HG03342 (cell line): Measurements from ENCODE around the gene TESPA1.
"Not testable (repeated sequence)": the region's sequence is repeated elsewhere in the genome, so short reads cannot be mapped to it uniquely, and the experiment has no call there.

Experiments used
- ATAC-seq: cut with Tn5 transposase; IDR thresholded peaks from one replicate; pipeline ENCODE4 v1.9.1; 2021; ENCODE audit warnings: mild to moderate bottlenecking, moderate library complexity; ENCODE audit not compliant: unreplicated experiment

TESPA1 gene

DNA sequence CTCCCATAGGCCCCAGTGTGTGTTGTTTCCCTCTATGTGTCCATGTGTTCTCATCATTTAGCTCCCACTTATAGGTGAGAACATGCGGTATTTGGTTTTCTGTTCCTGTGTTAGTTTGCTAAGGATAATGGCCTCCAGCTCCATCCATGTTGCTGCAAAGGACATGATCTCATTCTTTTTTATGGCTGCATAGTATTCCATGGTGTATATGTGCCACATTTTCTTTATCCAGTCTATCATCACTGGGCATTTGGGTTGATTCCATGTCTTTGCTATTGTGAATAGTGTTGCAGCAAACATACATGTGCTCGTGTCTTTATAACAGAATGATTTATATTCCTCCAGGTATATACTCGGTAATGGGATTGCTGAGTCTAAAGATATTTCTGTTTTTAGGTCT lies 2.2 kb upstream of the TESPA1 start:
- ATAC-seq, result not testable (repeated sequence)

DNA sequence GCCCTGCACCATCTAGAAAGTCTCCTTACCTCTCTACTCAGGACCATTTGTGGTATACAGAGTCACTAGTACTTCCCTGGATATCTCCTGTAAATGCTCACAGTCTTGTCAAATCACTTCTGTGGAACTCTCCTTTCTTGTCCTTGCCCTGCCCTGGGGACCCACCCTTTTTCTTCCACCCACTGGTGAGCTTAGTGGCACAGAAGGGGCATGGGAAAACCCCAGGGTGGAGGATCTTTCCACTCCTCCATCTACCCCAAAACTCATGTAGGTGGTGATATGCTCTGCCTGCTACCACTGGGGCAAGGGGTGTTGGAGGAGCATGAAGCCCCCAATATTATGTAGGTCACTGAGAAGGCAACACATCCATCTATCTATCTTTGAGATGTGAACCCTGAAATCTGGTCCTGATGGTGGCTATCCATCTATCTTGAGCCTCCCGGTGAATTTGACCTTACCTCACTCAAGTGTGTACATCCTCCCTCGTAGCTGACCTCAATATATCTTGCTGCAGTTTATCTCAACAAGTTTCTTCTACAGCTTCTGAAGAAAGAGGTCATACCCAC lies 943 bp downstream of the TESPA1 start:
- no peak for ATAC-seq

DNA sequence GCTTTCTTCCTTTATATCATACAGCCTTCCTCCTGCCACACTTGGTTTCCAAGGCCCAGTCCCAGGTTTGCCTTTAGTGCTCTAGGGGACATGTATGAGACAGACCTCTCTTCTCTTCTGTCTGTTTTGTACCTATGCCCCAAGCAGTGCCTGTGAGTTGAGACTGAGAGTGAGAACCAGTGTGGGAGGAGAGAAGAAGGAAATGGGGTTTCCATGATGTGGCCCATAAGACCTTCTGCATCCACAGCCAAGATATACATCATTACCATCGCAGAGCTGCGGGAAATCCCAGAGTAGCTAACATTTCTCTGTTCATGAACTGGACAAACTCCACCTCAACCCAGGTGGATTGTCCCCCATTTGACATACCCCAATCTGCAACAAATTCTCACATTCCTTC lies 2.8 kb downstream of the TESPA1 start:
- ATAC-seq, result no peak

DNA sequence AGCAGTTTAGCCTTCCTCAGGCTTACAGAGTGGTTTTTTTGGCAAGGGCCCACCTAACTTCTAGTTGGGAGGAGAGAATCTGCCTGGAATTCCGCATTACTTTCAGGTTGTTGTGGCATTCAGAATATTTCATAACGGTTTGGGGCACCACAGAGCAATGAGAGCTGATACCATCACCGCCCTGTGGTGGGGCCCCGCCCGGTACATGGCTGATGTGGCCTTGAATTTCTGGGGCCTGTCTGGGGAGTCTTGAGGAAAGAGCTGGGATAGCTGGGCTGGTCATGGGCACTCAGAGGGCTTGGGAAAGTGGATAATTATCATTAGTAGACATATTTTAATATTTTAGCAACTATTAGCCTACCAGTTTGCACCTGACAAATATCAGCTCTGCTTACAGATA lies 4.2 kb downstream of the TESPA1 start:
- ATAC-seq, result no peak

DNA sequence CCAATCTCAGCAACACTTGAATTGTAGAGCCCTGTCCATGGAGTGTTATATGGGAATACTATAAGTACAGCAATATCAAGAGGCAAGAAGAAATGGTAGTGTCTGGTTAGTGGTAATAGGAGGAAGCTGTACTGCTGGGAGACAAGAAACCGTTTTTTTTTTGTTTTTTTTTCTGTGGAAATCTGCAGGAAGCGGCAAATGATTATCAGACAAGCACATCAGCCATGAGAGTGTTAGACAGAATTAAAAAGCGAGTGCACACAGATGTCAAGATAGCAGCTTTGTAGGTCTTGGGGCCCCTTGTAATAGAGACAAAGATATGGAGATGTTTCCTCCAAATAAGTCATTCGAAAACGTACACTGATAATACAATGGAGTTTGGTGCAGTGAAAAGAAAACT lies 6.7 kb downstream of the TESPA1 start:
- no peak for ATAC-seq

DNA sequence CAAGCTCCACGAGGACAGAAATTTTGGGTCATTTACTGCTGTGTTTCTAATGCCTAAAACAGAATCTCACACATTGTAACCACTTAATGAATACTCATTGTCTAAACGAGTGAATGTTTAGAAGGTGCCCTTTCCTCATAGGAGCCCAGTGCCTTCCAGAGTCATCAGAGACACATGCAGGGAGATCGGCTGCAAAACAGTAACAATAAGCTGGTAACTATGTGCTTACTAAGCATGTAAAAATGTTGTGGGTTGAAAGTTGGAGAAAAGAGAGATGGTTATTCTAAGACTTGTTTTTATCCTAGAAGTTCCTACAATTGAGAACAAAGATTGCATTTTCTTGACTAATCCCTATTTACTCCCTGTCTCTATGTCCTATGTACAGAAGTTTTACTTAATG lies 7.4 kb downstream of the TESPA1 start:
- ATAC-seq, result no peak

DNA sequence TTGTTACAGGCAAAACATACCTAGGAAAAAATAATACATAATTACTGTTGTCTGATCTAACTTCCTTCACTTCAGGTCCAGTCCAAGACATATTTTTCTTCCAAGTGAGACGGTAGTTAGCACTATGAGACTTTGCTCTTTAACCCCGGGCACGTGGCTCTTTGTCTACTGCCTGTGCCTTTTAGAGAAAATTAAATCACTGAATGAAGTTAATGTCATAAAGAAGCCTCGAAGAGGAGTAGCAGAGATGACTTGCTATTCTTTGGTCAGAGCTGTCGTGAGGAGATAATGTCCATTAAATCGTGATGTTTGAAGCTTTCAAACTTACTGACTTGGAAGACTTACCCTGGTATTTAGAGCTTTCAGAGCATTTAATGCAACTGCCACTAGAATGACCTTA lies 8.7 kb downstream of the TESPA1 start:
- ATAC-seq, result no peak

DNA sequence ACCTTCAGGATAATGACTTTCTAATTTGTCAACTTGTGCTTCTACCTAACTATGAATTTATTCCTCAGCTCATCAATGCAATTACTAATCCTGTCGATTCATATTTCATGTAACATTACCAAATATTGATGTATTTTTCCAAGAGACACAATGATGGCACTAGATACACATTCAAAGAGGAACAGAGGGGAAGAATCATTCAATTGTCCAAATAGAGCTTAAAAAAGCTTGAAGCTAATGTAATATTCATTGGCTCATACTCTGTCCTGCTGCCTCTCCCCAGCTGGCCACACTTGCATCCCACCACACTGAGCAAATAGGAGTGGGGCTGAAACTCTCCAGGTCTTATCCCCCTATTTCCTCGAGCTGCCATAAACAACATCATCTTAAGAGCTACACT lies 9.3 kb downstream of the TESPA1 start:
- ATAC-seq, result no peak

DNA sequence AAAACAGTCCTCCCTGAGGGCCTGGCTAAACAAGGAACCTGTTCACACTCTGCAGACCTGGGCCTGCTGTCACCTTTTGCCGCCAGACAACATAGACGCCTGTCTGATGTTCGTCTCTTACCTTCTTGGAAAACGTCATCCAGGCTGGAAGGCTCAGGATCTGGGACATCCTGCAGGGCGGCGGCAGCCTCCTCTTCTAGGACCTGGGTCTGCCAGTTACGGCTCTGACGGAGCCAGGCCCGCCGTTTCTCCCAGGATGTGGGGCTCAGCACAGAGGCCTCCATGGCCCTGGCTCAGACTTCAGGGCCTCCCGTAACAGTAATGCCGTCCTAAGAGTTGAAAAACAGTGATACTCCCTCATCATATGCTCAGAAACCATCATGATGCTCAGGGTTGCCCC lies 10.3 kb downstream of the TESPA1 start:
- no peak for ATAC-seq

DNA sequence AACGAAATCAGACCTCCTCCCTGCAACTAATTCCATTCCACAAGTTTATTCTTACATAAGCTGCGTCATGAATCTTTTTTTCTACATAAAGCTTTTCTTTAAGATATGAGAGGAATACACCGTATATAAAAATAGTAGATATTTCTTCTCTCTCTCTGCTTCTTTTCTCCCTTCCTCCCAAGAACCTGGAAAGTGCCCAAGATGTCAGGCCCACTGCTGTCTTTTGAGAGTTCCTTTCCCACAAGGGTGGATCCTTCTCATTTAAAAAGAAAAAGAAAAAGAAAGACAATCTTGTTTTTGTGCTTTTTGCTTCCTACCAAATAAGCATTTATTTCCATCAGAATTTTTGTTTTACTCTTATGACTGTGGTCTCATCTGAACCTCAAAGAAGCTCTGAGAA lies 11.0 kb downstream of the TESPA1 start:
- ATAC-seq, result no peak

DNA sequence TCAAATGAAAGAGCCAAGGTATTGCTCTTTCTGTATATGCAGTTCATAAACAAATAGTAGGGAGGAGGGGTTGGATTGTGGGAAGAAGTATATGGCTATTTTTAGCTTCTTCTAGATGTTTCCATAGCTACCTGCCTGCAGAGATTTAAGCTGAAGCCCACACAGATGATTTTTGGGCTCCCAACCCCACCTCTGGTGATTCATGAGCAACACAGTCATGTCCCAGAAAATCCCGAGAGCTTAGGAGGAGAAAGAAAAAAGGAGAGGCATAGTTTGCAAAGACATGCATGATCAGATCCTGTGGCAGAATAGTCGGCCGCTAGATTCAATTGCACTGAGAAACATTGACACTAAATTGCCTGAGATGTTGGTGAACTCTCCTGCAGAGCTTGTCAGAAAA lies 13.8 kb downstream of the TESPA1 start:
- ATAC-seq, result no peak

DNA sequence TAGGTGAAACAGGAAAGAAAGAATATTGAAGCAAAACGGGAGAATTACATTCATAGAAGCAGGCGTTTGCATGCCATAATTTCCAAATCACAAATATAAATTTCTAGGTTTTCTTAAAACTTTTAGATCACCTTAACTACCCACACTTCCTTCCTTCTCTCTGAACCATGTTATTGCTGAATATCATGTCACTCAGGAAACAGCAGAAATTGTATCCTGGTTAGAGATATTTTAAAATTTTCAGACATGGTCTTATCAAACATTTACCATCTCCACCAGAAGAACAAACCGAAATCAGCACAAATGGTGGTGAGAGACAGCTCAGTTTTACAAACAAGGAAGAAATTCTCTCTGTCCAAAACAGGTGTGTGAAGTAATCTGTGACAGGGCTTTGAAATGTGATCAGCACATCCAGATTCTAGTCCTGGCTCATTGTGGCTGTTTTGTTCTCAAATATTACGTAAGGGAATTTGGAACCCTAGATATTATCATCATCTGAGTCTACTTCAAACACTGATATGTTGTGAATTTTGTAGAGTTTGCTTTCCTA lies 16.3 kb downstream of the TESPA1 start:
- no peak for ATAC-seq

DNA sequence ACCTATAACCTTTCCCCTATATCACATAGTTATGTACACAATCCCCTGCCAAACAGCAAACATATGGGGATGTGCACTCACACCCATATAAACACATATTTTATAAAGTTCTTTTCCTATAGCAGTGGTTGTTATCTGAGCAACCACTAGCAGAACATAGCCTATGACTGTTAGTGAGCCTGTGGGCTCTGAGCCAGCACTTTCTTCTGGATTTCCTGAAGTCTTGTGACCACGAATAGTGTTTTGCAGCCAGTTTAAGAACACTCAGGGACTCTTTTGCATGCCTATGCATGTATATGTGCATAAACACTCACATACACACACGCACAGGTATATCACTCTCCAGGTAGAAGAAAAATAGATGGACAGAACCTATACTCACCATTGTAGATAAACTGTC lies 17.1 kb downstream of the TESPA1 start:
- ATAC-seq, result no peak

DNA sequence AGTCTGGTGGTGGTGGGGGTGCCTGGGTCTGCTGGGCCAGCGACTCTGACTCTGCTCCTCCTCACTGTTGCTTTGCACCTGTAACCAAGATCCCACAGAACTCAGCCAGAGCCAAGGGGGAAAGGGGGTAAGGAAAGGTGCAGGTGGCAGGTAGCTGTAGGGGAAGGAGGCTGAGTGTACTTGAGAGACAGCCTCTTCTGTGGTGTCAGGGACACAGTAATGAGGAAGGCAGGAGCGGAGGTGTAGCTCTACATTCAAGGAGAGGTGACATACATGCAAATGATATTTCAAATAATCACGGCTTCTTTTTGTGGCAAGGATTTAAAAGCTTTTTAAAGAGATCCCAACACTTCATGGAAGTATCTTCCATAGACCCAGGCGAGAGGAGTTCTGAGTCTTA lies 23.4 kb downstream of the TESPA1 start:
- no peak for ATAC-seq

DNA sequence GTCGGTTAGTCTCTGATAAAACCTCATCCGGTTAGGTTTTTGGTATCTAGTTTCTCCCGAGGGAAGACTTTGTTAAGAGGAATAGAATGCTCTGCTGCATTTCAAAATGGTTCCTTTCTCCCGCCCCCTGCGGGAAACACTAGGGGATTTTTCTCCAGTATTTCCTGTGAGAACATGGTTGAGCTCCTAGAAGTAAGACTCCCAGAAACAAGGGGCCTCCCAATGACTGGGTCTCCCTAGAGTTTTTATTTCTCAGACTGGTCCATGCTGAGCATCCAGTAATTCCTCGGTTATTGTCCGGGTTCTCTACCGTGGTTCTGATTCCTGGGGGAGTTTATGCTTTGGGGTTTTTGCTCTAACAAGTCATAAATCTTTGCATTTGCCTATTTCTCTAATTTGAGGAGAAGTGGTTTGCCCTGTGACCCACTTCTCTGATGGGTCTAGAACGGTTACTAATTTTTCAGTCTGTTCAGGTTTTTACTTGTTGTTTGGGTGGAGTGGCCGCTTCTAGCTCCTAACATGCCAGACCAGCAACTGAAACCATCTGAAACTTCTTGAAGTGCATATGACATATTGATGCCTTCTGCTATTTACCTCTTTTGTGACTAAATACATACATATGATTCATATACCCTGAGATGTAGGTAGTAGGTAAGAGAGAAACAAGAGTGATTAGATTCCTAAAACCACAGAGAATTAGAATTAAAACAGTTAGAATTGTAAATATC lies 25.1 kb downstream of the TESPA1 start:
- ATAC-seq, result peak; percentile 66

DNA sequence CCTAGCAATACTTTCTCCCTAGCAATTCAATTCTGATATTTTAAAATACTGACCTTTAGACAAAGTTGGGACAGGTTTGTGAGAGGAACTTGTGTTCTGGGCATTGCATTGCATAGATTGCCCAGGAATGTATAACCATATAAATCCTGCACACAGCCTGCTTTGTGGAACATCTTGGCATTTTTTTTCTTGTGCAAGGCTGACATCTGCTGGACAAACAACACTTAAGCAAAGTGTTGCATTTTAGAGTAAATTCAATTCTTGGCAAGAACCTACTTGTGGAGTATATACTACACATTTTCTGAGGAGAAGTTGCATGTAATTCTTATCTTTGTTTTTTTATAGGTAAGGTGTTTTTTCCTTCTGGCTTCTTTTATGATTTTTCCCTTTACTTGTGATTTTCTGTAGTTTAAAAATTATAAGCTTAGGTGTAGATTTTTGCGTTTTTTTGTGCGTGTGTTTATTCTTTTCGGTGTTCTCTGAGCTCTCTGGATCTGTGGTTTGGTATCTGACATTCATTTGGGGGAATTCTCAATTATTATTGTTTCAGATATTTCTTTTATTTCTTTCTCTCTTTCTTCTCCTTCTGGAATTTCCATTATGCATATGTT lies 26.4 kb downstream of the TESPA1 start:
- ATAC-seq, result peak; percentile 49

DNA sequence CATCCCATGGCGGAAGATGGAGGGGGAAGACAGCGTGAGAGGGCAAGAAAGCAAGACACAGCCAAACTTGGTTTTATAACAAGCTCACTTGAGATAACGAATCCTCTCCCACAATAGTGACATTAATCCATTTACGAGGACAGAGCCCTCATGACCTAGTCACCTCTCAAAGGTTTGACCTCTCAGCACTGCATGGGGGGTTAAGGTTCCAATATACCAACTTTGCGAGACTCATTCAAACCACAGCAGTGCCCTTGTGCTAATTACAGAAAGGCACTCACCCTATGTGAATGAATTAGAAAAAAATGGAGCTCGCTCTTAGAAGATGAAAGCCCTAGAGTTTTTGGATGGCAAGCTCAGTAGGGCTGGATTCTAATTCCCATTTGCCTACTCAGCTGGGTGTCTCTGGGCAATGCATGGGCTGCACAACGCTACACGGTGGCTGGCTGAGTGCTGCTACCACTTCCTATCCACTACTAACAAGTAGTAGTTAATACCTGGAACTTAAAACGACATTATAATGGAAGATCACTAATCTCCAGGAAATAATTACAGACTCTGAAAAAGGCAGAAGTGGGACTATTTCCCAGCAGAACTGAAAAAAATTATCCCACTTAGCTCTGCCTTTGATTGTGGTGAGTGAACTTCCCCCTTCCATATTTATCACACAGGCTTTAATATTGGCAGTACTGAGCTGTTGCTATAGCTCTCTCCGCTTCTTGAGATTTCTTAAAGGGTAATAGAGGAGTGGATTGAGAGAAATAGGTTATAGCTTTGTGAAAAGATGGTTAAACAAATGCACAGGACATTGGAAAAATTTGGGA lies 27.5 kb downstream of the TESPA1 start:
- ATAC-seq, result no peak

DNA sequence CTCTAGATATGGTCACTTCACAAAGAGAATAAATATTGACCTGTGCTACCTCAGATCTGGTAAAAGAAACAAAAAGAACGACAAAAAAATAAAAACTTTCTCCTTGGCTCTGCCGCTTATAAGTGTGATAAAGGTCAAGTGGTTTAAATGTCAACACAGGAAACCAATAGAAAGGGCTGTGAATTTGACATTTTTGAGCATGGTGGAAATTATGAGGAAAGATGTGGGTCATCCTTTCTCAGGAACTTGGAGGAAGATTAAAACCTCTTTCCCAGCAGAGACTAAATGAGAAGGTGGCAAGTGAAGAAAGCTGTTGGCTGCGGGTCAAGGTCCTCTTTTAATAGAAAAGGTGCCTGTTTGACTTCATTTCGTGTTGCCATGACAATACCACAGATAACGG lies 28.2 kb downstream of the TESPA1 start:
- ATAC-seq, result no peak

DNA sequence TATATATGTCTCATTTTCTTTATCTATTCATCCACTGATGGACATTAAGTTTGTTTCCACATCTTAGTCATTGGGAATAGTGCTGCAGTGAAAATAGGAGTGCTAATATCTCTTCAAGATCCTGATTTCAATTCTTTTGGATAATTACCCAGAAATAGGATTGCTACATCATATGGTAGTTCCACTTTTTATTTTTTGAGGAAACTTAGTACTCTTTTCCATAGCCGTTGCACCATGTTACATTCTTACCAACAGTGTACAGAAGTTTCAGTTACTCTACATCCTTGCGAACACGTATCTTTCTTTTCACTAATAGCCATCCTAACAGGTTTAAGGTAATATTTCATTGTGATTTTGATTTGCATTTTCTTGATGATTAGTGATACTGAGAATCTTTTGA lies 29.8 kb downstream of the TESPA1 start:
- ATAC-seq, result no peak

DNA sequence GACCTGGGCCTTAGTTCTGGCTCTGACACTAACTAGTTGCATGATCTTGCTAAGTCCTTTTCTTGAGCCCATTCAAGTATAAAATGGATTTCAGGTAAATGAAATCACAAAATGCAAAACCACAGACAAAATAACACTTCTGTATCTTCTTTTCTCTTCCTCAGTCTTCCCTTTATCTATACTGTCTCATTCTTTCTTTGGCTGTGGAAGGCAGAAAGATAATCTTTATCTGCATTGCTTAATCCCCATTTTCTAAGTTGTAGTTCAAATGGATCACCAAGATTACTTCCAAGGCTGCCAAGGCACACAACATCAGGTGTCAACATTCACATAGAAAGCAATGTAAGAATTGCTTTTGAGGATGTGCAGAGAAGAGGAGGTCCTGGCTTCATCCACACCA lies 30.3 kb downstream of the TESPA1 start:
- ATAC-seq, result no peak

DNA sequence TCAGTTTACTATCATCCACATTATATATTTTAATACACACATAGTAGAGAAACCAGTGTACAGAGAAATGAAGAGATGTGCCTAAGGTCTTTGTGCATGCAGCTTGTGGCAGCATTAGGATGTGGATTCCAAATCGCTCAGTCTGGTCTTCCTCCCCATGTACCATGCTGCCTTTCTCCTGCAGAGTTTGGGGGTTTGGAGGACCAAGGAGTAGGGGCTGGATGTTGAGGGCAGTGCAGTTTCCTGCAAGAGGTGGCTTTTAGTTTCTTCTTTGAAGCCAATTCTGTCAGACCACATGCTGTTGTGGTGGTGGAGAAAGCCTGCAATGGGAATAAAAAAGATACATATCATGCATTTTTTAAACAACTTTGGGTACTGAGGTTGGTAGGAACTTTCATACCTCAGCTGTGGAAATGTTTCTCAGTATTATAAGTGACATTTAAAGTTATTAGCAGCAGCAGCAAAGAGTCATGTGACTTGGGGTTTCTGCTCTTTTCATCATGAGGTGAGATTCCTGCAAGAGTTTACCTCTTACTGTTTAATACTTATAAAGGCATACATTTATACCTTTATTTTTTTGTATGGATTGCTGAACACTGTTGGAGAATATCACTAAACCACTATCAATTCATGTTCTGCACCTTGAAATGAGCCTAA lies 34.4 kb downstream of the TESPA1 start:
- ATAC-seq, result no peak
